Activated naive CD8-positive, alpha-beta T cell treated with anti-CD3 and anti-CD28 coated beads, Interleukin-2, amount 50 U/mL, for 16 hours (primary cell): Measurements from ENCODE around the gene TRIM33.
"Not testable (repeated sequence)": the region's sequence is repeated elsewhere in the genome, so short reads cannot be mapped to it uniquely, and the experiment has no call there.

ENCODE experiments used
- DNase-seq: peaks from one replicate; pipeline ENCODE4 v3.0.0-alpha.2; 2020; ENCODE audit warnings: low read depth, low spot score

Gene TRIM33

DNA sequence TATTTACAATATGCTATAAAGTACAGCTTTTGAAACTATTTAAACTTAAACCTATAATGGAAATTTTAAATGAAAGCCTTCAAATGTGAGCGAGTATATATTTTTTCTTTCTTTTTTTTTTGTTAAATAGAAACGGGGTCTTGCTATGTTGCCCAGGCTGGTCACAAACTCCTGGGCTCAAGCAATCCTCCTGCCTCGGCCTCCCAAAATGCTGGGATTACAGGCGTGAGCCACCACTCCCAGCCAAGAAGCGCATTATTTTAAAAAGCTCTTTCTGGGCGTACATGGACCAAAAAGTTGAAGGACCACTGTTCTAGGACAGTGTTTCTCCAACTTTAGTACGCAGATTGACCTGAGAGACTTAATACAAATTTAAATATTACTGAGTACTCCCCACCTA lies 87.5 kb downstream of the TRIM33 start:
- no peak for DNase-seq

GRCh38 chr1:114418948-114419347 lies 92.1 kb downstream of the TRIM33 start:
- DNase-seq: not testable (repeated sequence)

- no peak for DNase-seq
These were observed 113.4 kb downstream of the TRIM33 start for GRCh38 chr1:114397601-114398000.

DNA sequence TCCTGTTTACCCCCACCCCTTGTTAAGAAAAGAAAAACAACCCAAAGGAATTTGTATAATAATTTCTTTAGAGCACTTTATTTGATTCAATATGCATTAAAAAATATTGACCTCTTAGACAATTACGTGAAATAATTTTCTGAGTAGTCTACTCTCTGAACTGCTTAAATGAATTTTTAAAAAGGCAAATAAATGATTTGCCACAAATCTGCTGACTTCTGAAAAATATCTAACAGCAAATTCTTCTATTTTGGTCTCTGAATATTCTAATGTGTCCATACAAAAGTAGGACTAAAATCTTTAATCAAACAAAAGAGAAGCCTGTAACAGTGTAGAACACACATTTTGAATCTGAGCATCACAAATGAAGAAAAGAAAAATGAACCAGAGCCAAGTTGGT lies 115.1 kb downstream of the TRIM33 start:
- DNase-seq: no peak

GRCh38 chr1:114390960-114391359 lies 120.0 kb downstream of the TRIM33 start:
- DNase-seq: no peak

- no peak for DNase-seq
These were observed 120.6 kb downstream of the TRIM33 start for GRCh38 chr1:114390361-114390760.

DNA sequence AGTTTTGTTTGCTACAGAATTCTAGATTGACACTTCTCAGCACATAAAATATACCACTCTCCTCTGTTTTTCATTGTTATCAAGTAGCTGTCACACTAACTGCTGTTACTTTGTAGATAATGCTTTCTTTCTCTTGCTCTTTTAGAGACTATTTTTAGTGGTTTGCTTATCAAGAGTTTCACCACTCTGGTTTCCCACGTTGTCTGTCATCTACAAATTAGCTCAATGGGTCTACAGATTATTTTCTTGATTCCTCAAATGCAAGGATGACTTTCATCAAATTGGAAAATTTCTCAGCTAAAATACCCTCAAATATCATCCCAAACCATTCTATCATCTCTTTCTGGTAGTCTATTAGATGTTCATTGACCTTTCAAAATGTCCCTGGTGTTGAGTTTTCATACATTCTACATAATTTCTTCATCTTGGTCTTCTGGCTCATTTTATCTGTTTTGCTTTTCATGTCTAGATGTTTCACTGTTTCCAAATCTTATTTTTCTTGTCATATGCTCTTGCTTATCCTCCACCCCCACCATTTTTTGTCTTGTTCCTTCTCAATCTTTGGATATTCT lies 122.5 kb downstream of the TRIM33 start:
- no peak for DNase-seq

DNA sequence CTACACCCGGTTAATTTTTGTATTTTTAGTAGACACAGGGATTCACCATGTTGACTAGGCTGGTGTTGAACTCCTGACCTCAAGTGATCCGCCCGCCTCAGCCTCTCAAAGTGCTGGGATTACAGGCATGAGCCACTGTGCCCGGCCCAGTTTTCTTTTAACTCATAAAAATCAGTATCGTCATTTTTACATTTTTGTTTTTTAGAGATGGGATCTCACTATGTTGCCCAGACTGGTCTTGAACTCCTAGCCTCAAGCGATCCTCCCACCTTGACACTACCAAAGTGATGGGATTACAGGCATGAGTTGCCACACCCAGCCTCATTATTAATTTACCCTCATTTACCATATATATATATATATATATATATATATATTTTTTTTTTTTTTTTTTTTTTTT lies 123.4 kb downstream of the TRIM33 start:
- not testable (repeated sequence) for DNase-seq

- DNase-seq: no peak
These were observed 124.0 kb downstream of the TRIM33 start for GRCh38 chr1:114387010-114387360.

- no peak for DNase-seq
These were observed 124.6 kb downstream of the TRIM33 start for GRCh38 chr1:114386129-114387009.

DNA sequence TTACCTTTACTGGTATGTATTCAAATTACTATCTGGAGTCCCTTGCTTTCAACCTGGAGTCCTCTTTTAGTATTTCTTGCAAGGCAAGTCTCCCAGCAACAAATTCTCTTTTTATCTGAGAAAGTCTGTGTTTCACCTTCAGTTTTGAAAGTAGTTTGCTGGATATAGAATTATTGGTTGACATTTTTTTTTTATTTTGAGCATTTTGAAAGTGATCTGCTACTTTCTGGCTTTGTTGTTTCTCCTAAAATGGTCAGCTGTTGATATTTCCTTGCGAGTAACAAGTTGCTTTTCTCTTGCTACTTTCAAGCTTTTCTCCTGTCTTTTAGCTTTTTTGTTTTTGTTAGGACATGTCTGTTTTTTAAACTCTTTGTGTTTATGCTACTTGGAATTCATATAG lies 126.1 kb downstream of the TRIM33 start:
- DNase-seq: no peak

DNA sequence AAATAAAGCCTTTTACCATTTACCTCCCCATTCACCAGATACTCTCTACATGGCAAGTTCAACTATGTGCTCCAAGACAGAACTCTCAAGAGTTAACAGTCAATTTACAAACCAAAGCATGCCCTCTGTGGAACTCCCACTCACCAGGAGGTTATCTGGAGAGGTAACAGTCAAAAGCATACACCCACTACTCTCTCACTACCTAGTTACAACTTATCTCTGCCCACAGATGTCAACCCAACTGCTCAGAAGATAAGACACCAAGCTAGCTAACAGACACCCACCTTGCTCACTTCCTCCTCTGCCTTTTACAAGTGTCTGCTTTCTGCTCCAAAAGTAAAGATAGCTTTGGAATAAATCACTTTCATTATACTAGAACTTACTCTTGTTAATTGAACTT lies 131.0 kb downstream of the TRIM33 start:
- no peak for DNase-seq

- no peak for DNase-seq
These were observed 131.6 kb downstream of the TRIM33 start for GRCh38 chr1:114379358-114379757.

GRCh38 chr1:114377356-114377755 lies 133.6 kb downstream of the TRIM33 start:
- no peak for DNase-seq

- DNase-seq: no peak
These were observed 141.1 kb downstream of the TRIM33 start for GRCh38 chr1:114369930-114370329.

DNA sequence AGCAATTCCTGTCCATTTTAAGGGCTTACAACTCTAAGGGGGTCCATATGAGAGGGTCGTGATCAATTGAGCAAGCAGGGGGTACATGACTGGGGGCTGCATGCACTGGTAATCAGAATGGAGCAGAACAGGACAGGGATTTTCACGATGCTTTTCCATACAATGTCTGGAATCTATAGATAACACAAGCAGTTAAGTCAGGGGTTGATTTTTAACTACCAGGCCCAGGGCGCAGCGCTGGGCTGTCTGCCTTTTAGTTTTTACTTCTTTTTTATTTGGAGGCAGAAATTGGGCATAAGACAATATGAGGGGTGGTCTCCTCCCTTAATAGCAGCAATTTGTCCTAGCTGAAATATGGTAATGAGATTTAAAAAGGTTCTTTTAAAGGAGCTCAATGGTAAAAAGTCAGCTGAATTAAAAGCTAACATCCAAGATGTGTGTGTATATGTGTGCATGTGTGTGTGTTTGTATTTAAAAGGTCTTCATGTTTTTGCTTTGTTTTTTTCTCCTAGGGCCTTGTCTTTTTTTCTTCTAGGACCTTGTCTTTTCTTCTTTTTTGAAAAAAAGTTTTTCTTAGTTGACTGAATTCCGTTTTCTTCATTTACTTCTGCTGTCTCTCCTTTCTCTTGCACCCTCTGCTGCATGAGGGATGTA lies 141.6 kb downstream of the TRIM33 start:
- DNase-seq: not testable (repeated sequence)

GRCh38 chr1:114368560-114369255 lies 142.3 kb downstream of the TRIM33 start:
- no peak for DNase-seq

DNA sequence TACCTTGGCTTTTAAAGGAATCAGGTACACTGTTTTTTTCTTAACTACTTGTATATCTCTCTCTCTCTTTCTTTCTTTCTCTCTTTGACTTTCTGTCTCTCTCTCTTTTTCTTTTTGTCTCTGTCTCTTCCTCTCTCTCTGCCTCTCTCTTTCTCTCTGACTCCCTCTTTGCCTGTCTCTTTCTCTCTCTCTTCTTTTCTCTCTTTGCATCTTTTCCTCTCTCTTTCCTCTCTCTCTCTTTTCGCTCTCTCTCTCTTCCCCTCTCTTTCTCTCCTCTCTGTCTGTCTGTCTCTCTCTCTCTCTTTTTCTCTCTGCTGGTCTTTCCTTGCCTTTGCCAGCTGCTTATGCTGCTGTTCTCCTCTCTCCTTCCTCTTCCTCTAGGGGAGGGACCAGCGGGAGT lies 143.2 kb downstream of the TRIM33 start:
- DNase-seq: no peak

GRCh38 chr1:114363230-114363629 lies 147.8 kb downstream of the TRIM33 start:
- DNase-seq: not testable (repeated sequence)

DNA sequence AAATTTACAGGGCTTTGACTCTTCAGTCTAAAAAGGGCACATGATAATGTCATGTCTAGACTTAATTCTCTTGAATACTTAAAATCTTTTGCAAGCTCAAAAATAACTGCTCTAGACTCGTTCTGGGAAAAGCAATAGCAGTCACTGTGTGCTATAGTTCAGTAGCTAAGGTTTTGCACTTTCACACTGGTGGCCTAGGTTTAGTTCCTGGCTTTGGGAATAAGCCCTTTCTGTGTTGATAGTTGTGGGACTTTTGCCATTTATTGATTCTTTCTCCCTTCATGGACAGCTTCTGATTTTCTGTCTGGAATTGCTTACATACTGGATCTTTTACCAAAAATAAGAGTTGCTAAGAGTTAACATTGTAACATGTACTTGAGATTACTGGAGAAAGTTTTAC lies 151.2 kb downstream of the TRIM33 start:
- DNase-seq: no peak

- DNase-seq: no peak
These were observed 155.8 kb downstream of the TRIM33 start for GRCh38 chr1:114355240-114355639.

DNA sequence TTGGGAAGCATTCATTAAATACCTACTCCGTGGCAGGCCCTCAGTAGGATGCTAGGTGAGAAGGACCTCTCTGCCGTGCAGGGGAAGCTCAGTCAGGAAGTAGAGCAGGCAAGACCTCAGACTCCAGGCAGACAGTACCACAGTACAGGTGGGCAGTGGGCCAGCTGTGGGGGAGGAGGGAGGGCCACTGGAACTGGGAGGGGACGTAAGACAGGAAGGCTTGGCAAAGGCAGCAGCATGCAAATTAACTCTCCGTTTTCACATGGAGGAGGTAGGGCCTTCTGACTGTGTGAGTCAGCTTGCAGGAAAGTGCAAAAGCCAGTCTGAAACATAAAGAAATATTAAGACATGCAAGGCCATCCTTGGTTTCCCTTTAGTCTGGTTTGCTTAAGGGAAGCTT lies 157.7 kb downstream of the TRIM33 start:
- no peak for DNase-seq
